Neural cell (in vitro differentiated cells): ENCODE results near the gene RNF144A.

Source experiments
- EP300 ChIP-seq: fragments of 450-650 bp; conservative IDR thresholded peaks from 2 replicates; pipeline ENCODE4 v1.6.1; 2014; ENCODE audit warnings: antibody characterized with exemption, mild to moderate bottlenecking, moderate library complexity; ENCODE audit not compliant: poor library complexity, severe bottlenecking
- EZH2 ChIP-seq: fragments of 200-600, 300-800 bp; shearing (Covaris generic), sonication (generic); IDR thresholded peaks from 2 replicates; pipeline ENCODE4 v1.6.1; 2014; ENCODE audit warnings: antibody characterized with exemption, low read length, borderline replicate concordance, mild to moderate bottlenecking; ENCODE audit not compliant: insufficient read depth, poor library complexity, severe bottlenecking
- MXI1 ChIP-seq: fragments of 450-650 bp; conservative IDR thresholded peaks from 2 replicates; pipeline ENCODE4 v1.6.1; 2014; ENCODE audit warnings: antibody characterized with exemption, mild to moderate bottlenecking; ENCODE audit not compliant: poor library complexity, severe bottlenecking
- POLR2AphosphoS5 ChIP-seq: IDR thresholded peaks from 2 replicates; pipeline ENCODE4 v1.6.1; 2012
- RAD21 ChIP-seq: fragments of 450-650 bp; conservative IDR thresholded peaks from 2 replicates; pipeline ENCODE4 v1.6.1; 2014; ENCODE audit warnings: antibody characterized with exemption, mild to moderate bottlenecking, moderate library complexity
- SMC3 ChIP-seq: fragments of 450-650 bp; conservative IDR thresholded peaks from 2 replicates; pipeline ENCODE4 v1.6.1; 2014; ENCODE audit warnings: antibody characterized with exemption, mild to moderate bottlenecking, moderate library complexity; ENCODE audit not compliant: poor library complexity
- TAF1 ChIP-seq: IDR thresholded peaks from 2 replicates; pipeline ENCODE4 v1.6.1; 2012; ENCODE audit warnings: low read depth
- TF ChIP-seq, protein P1 (sequence below): fragments of 450-650 bp; IDR thresholded peaks from 2 replicates; pipeline ENCODE4 v1.5.1; 2014; ENCODE audit warnings: antibody characterized with exemption, mild to moderate bottlenecking, moderate library complexity; ENCODE audit not compliant: poor library complexity, severe bottlenecking
- TF ChIP-seq, protein P2 (sequence below): IDR thresholded peaks from 2 replicates; pipeline ENCODE4 v1.6.1; 2012; ENCODE audit warnings: borderline replicate concordance

GRCh38 chr2:6941299-6942046, 24.3 kb downstream of the RNF144A start:
- TF ChIP-seq, protein P1, sequence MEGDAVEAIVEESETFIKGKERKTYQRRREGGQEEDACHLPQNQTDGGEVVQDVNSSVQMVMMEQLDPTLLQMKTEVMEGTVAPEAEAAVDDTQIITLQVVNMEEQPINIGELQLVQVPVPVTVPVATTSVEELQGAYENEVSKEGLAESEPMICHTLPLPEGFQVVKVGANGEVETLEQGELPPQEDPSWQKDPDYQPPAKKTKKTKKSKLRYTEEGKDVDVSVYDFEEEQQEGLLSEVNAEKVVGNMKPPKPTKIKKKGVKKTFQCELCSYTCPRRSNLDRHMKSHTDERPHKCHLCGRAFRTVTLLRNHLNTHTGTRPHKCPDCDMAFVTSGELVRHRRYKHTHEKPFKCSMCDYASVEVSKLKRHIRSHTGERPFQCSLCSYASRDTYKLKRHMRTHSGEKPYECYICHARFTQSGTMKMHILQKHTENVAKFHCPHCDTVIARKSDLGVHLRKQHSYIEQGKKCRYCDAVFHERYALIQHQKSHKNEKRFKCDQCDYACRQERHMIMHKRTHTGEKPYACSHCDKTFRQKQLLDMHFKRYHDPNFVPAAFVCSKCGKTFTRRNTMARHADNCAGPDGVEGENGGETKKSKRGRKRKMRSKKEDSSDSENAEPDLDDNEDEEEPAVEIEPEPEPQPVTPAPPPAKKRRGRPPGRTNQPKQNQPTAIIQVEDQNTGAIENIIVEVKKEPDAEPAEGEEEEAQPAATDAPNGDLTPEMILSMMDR, result no peak
- TF ChIP-seq POLR2AphosphoS5 (no peak), RAD21 (no peak), EP300 (no peak), EZH2 (no peak), SMC3 (no peak), TAF1 (no peak), MXI1 (no peak)
- TF ChIP-seq, protein P2, sequence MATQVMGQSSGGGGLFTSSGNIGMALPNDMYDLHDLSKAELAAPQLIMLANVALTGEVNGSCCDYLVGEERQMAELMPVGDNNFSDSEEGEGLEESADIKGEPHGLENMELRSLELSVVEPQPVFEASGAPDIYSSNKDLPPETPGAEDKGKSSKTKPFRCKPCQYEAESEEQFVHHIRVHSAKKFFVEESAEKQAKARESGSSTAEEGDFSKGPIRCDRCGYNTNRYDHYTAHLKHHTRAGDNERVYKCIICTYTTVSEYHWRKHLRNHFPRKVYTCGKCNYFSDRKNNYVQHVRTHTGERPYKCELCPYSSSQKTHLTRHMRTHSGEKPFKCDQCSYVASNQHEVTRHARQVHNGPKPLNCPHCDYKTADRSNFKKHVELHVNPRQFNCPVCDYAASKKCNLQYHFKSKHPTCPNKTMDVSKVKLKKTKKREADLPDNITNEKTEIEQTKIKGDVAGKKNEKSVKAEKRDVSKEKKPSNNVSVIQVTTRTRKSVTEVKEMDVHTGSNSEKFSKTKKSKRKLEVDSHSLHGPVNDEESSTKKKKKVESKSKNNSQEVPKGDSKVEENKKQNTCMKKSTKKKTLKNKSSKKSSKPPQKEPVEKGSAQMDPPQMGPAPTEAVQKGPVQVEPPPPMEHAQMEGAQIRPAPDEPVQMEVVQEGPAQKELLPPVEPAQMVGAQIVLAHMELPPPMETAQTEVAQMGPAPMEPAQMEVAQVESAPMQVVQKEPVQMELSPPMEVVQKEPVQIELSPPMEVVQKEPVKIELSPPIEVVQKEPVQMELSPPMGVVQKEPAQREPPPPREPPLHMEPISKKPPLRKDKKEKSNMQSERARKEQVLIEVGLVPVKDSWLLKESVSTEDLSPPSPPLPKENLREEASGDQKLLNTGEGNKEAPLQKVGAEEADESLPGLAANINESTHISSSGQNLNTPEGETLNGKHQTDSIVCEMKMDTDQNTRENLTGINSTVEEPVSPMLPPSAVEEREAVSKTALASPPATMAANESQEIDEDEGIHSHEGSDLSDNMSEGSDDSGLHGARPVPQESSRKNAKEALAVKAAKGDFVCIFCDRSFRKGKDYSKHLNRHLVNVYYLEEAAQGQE, result no peak
